HepG2 (cell line): Measurements from ENCODE around the gene SLC9A8. TPM values are rescaled to one million over a fixed set of nuclear protein-coding genes. Genes with fewer than 3 reads are reported as not detected.
A peak's percentile ranks its signal among the peaks of the same experiment; 100 is the strongest.

Experiments used
- EED ChIP-seq: sonication (generic); formaldehyde crosslinking; IDR thresholded peaks from 2 replicates; pipeline ENCODE4 v1.5.0; 2020; ENCODE audit warnings: mild to moderate bottlenecking, missing genetic modification reagents
- HNF1A ChIP-seq, 2 experiments: sonication (generic) in 1 of 2; formaldehyde crosslinking in 1 of 2; IDR thresholded peaks; 2 replicates each; pipeline versions ENCODE4 v1.4.0 to v1.6.1; 2016 to 2020; ENCODE audit warnings: borderline replicate concordance in 1 of 2, low read depth in 1 of 2, mild to moderate bottlenecking in 1 of 2, missing genetic modification reagents in 1 of 2
- KAT8 ChIP-seq: IDR thresholded peaks from 2 replicates; pipeline ENCODE4 v1.6.1; 2016; ENCODE audit warnings: missing genetic modification reagents, missing compliant biosample characterization
- RFX5 ChIP-seq: IDR thresholded peaks from 2 replicates; pipeline ENCODE4 v1.6.1; 2011; ENCODE audit warnings: low read depth, low read length, improper control_type of control experiment
- SIX4 ChIP-seq: sonication (generic); formaldehyde crosslinking; IDR thresholded peaks from 2 replicates; pipeline ENCODE4 v1.4.0; 2020; ENCODE audit warnings: missing genetic modification reagents
- SNRNP70 ChIP-seq: fragments of 200-400 bp; formaldehyde crosslinking; IDR thresholded peaks from 2 replicates; pipeline ENCODE4 v1.6.1; 2017; ENCODE audit warnings: mild to moderate bottlenecking, low read depth, low read length, moderate library complexity
- TEAD3 ChIP-seq: optimal IDR thresholded peaks from 2 replicates; pipeline ENCODE3; 2016; ENCODE audit warnings: borderline replicate concordance
- ZNF234 ChIP-seq: sonication (generic); formaldehyde crosslinking; conservative IDR thresholded peaks from 2 replicates; pipeline ENCODE4 v1.5.1; 2020; ENCODE audit warnings: mild to moderate bottlenecking, missing genetic modification reagents
- ZNF446 ChIP-seq: sonication (generic); formaldehyde crosslinking; IDR thresholded peaks from 2 replicates; pipeline ENCODE4 v1.5.0; 2020; ENCODE audit warnings: mild to moderate bottlenecking, missing genetic modification reagents
- ZNF609 ChIP-seq: sonication (generic); formaldehyde crosslinking; IDR thresholded peaks from 2 replicates; pipeline ENCODE4 v1.4.0; 2020; ENCODE audit warnings: mild to moderate bottlenecking, missing genetic modification reagents, borderline replicate concordance
- ZNF646 ChIP-seq: sonication (generic); formaldehyde crosslinking; IDR thresholded peaks from 2 replicates; pipeline ENCODE4 v1.9.0; 2021; ENCODE audit warnings: mild to moderate bottlenecking, missing genetic modification reagents
- ZNF737 ChIP-seq: sonication (generic); formaldehyde crosslinking; IDR thresholded peaks from 2 replicates; pipeline ENCODE4 v1.5.0; 2020; ENCODE audit warnings: missing genetic modification reagents, mild to moderate bottlenecking, borderline replicate concordance
- polyA plus RNA-seq, 8 experiments: library from polyadenylated mRNA; depleted of rRNA in 3 of 8; stranded (reverse) in 7 of 8; unstranded in 1 of 8; fragments of >200 nt; fragmentation: Illumina TruSeq in 4 of 8; extraction: Trizol in 4 of 8; gene quantifications; 2 replicates each; pipeline versions ENCODE4 v1.2.1 to v1.2.3, GENCODE V29; 2011 to 2016; ENCODE audit warnings: low read depth in 4 of 8, missing spikeins in 1 of 8, mixed read lengths in 1 of 8; ENCODE audit not compliant: insufficient read depth in 1 of 8
- total RNA-seq, 5 experiments: library from RNA; depleted of rRNA; stranded (reverse); fragments of >200 nt; fragmentation: Illumina TruSeq; extraction: Trizol; gene quantifications; 2 replicates each; pipeline ENCODE4 v1.2.3, GENCODE V29; 2016; ENCODE audit warnings: low read depth in 1 of 5

The SLC9A8 gene
- total and polyA plus RNA-seq, 2 of the 13 experiments (the other 11 are each of a cell fraction or from before 2014, with no cell fraction given), result 4.1 to 7.4 TPM

GRCh38 chr20:49768204-49769047 lies 44.2 kb upstream of the SLC9A8 start (continued):
- TF ChIP-seq ZNF609 (CRISPR knock-in tag), result peak; percentile 97
- peak; percentile 100 for TF ChIP-seq TEAD3 (CRISPR knock-in tag)
- TF ChIP-seq SIX4, result peak; percentile 88
- TF ChIP-seq HNF1A (IDR thresholded peaks at IDR 0.05; ENCODE audit: low read depth), result peak; percentile 91
- TF ChIP-seq HNF1A (CRISPR knock-in tag; IDR thresholded peaks at IDR 0.05; ENCODE audit: borderline replicate concordance), result peak; percentile 96
- TF ChIP-seq ZNF646 (CRISPR knock-in tag), result peak; percentile 57; the same call in 1 of the 2 replicates
- TF ChIP-seq EED, result no peak; the same call in 1 of the 2 replicates
- peak; percentile 97 for TF ChIP-seq KAT8 (CRISPR knock-in tag)
- no peak for TF ChIP-seq SNRNP70
- TF ChIP-seq RFX5, result no peak
- TF ChIP-seq ZNF737, result no peak
- no peak; the same call in 1 of the 2 replicates for TF ChIP-seq ZNF446 (CRISPR knock-in tag)
- peak; percentile 78; the same call in 1 of the 2 replicates for TF ChIP-seq ZNF234
